ENCODE results near the gene TRPM6. TPM values are rescaled to one million over a fixed set of nuclear protein-coding genes. Genes with fewer than 3 reads are reported as not detected.
"Not testable (repeated sequence)": the region's sequence is repeated elsewhere in the genome, so short reads cannot be mapped to it uniquely, and the experiment has no call there.

TRPM6 gene, protein sequence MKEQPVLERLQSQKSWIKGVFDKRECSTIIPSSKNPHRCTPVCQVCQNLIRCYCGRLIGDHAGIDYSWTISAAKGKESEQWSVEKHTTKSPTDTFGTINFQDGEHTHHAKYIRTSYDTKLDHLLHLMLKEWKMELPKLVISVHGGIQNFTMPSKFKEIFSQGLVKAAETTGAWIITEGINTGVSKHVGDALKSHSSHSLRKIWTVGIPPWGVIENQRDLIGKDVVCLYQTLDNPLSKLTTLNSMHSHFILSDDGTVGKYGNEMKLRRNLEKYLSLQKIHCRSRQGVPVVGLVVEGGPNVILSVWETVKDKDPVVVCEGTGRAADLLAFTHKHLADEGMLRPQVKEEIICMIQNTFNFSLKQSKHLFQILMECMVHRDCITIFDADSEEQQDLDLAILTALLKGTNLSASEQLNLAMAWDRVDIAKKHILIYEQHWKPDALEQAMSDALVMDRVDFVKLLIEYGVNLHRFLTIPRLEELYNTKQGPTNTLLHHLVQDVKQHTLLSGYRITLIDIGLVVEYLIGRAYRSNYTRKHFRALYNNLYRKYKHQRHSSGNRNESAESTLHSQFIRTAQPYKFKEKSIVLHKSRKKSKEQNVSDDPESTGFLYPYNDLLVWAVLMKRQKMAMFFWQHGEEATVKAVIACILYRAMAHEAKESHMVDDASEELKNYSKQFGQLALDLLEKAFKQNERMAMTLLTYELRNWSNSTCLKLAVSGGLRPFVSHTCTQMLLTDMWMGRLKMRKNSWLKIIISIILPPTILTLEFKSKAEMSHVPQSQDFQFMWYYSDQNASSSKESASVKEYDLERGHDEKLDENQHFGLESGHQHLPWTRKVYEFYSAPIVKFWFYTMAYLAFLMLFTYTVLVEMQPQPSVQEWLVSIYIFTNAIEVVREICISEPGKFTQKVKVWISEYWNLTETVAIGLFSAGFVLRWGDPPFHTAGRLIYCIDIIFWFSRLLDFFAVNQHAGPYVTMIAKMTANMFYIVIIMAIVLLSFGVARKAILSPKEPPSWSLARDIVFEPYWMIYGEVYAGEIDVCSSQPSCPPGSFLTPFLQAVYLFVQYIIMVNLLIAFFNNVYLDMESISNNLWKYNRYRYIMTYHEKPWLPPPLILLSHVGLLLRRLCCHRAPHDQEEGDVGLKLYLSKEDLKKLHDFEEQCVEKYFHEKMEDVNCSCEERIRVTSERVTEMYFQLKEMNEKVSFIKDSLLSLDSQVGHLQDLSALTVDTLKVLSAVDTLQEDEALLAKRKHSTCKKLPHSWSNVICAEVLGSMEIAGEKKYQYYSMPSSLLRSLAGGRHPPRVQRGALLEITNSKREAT (N-terminal part only)
- total RNA-seq = 3.5 TPM

DNA sequence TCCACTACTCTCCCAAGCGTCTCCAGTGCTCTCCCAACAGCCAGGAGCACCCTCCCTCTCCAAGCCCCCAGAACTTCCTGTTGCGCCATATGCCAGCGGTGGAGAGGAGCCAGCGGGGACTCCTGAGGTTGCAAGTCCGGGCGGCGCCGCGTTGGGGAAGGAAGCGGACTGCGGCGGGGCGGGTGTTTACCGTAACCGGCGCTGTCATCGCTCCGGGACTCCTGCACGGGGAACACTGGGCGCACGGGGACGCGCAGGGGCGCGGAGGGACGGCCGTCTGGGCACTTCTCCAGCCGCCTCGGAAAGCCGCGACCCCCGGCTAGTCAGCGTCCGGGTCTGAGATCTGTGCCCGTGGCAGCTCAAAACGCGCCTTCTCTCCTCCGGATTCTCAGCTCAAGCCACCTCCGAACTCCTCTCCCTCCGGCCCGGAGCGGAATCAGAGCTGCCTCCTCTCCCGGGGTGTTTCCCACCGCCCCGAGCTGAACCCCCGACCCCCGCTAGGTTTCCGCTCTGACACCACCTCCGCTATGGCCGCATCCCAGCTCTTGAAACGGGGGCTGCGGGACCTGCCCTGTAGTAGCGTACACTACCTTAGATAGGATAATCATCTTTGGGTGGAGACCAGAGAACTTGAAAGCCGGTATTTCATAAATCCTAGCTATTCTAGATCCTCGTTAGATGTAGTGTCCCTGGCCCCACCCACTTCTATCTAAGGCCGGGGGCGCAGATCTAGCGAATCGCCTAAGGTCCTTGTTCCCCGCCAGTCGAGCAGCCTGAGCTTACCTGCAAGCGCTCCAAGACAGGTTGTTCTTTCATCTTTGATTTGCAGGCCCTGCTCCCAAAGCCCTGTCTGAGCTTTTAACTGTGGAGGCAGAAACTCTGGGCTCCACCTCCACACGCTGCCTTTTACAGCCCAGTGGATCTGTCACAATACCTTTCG lies at the start of gene TRPM6:
TRPM6 (minus strand) TSS at position 881 of the 940 bp plus-strand sequence; CDS start at position 816, 65 bp downstream.
- peak; percentile 91 for ATAC-seq
- intact Hi-C loops (cut with DNase I) = no loop called here
- DNase-seq (ENCODE audit: low spot score) = peak; percentile 84

DNA sequence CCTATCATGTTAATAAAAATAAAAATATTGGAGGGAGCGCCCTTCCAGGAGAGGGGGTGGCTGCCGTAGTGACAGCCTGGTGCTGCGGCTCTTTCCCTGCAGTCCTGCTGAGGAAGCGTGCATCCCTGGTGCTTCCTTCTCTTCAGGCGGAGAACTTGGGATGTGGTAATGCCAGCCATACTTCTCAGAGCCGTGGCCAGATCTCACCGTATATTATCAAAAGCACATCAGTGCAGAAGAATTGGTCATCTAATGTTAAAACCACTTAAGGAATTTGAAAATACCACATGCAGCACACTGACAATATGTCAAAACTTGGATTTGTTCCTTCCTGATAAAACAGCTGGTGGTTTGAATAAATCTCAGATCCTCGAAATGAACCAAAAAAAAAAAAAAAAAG lies 47.3 kb upstream of the TRPM6 start:
- DNase-seq (ENCODE audit: low spot score) = no peak
- intact Hi-C loops (cut with DNase I) = no loop called here
- ATAC-seq = no peak

DNA sequence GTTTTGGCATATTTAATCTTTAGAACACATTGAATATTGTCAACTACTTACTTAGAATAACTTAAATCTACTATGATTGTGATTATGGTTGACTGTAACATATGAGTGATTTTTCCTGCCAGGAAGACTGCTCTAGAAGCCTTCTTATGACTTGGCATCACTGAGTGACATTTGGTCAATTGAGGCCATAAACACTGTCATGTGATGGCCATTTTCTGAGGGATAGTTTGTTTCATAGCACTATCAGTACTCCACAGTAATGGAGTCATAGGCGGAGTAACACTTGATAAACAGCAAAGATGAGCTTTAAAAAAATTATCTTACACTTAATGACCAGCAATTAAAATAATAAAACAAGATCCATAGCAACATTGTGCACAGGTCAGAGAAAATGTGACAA lies 34.0 kb upstream of the TRPM6 start:
- DNase-seq (ENCODE audit: low spot score) = no peak
- intact Hi-C loops (cut with DNase I) = no loop called here
- no peak for ATAC-seq

DNA sequence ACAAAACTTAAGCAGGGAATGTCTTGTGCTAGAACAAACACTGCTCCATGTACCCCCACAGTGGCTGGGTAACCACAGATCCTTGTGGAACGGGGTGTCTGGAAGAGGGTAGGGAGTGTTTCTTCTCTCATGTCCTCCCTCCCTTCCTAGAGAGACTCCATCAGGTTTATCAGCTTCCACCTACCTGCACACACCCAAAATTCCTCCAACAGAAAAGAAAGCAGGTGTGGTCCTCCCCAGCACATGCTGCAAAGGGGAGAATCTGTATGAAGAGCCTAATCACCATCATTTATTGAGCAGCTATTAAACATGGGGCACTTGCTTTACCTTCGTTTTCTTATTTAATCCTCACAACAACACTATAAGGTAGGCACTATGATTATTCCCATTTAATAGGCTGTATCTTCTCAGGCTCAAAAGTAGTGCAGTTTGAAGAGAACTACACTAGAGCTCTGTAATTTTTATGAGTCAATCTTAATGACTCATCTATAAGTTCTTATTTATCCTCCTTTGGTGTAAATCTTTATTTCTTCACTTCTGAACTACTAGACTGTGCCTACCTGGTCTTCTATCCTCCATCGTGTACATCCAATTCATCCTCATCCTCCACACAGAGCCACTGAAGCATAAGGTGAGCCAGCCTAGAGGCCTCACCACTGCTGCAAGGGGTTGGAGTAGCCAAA lies 33.4 kb upstream of the TRPM6 start:
- intact Hi-C loops (cut with DNase I) = no loop called here
- ATAC-seq (no peak), DNase-seq (ENCODE audit: low spot score) (no peak)

DNA sequence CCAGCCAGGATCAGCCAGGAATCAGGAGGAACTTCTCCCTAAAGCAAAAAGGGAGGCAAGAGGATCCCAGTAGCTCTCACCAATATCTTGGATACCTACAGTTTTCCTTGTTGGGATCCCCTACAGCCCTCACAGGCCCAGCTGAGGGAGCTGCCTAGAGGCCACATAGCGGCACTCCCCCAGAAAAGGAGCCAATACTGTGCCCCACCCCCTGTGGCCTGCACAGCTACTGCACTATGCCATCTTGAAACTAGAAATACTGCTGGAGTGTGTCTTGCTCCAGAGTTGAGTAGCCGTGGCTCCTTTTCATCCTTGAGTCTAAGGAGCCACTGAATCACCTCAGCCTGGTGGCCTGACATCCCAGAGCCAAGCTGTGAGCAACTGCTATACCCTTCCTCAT lies 22.3 kb upstream of the TRPM6 start:
- intact Hi-C loops (cut with DNase I) = no loop called here
- ATAC-seq = no peak
- no peak for DNase-seq (ENCODE audit: low spot score)

DNA sequence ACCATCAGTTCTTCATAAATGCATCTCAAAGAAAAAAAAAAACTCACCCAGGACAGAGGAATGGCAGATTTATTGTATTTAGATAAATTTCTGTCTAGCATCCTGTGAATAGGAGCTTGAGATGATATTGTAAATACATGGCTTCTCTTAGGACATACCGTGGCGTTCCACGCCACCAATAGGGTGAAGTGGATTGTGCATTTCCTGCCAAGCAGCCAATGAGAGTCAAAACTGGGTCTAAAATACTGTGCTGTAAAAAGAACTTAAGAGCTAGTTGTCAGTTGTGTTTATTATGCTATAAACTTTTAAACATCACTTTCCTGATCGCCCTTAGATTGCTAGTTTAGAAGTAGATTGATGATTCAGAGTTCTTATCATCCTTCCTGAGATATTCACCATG lies 20.9 kb upstream of the TRPM6 start:
- DNase-seq (ENCODE audit: low spot score) = no peak
- ATAC-seq = no peak
- intact Hi-C loops (cut with DNase I) = no loop called here

DNA sequence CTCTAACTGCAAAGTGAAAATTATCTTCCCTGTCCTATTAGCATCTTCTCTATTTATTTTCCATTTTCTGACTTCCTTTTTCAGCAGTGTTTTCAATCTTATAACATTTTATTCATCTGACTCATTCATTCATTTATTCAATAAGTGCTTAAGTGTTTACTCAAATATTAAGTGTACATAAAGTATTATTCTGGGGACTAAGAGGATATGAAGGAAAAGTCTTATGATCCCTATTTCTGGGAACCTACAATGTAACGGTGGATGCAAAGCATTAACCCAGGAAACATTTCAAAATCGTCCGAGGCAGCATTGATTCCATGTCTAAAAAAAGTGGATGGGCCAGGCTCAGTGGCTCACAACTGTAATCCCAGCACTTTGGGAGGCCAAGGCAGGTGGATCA lies 19.4 kb upstream of the TRPM6 start:
- intact Hi-C loops (cut with DNase I) = no loop called here
- DNase-seq (ENCODE audit: low spot score) = no peak

DNA sequence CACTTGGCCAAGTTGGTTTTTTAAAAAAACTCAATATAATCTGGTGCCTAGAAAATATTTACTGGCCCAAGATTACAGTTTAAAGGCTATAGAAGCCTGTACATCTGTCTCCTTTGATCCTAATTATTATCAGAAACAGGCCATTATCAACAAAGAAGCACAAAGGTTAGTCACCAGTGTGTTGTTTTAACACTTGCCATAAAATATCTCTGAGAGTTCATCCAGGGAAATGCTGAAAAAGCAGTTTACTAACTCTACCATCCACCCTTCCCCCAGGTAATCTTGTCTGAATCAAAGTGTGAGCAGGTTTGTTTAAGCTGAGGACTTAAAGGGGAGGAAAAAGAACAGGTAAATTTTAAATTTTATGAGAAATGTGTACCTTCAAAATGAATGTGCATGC lies 13.3 kb upstream of the TRPM6 start:
- DNase-seq (ENCODE audit: low spot score) (no peak), ATAC-seq (no peak)
- intact Hi-C loops (cut with DNase I) = no loop called here

More for the DNA sequence above, 19.4 kb upstream of the TRPM6 start:
- ATAC-seq = no peak

DNA sequence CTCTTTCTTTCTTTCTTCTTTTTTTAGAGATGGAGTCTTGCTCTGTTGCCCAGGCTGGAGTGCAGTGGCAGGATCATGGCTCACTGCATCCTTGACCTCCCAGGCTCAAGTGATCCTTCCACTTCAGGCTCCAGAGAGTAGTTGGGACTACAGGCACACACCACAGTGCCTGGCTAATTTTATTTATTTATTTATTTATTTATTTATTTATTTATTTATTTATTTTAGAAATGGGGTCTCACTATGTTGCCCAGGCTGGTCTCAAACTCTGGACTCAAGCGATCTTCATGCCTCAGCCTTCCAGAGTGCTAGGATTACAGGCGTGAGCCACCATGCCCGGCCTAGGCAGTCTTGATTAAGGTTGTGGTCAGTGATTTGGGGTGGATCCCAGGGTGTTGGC lies 728 bp upstream of the TRPM6 start:
- intact Hi-C loops (cut with DNase I); DNase-seq (ENCODE audit: low spot score); ATAC-seq: not testable (repeated sequence)

DNA sequence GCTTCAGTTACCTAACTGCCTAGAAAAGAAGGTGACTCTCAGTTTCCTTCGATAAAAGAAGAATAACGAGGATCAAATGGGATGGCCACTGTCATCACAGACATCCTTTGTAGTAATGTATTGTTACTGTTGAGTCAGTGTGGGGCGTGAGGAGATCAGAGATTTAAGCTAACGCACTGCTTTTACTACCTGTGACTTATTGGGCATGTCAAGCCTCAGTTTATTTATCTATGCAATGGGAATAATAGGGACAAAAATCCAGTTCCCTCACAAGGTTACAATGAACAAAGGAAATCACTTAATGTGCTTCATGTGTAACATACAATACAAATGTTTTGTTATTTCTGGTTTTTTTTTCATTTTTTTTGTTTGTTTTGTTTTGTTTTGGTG lies 255 bp upstream of the TRPM6 start:
- intact Hi-C loops (cut with DNase I) = no loop called here
- ATAC-seq = no peak
- no peak for DNase-seq (ENCODE audit: low spot score)

DNA sequence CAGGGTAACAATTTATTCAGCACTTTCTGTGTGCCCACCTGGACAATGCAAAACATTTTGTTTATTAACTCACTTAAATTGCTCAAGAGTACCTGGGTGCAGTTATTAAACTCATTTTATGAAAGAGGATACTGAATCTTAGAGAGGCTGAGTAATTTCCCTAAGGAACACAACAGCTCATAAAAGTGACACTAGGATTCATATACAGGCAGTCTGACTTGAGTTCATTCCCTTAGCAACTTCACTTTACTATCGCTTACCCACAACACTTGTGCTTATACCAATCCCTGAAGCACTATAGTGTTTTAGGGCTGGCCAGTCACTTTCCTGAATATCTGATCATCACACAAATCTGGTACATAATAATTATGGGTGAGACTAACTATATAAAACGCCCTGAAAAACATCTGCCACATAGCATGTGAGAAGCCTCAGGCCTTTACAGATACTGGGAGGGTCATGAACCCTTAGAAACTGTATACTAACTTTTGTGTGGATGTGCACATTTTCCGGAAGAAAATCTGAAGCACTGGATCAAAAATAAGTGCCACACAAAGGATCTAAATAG lies 11.3 kb downstream of the TRPM6 start:
- intact Hi-C loops (cut with DNase I) = no loop called here
- ATAC-seq = no peak
- no peak for DNase-seq (ENCODE audit: low spot score)

DNA sequence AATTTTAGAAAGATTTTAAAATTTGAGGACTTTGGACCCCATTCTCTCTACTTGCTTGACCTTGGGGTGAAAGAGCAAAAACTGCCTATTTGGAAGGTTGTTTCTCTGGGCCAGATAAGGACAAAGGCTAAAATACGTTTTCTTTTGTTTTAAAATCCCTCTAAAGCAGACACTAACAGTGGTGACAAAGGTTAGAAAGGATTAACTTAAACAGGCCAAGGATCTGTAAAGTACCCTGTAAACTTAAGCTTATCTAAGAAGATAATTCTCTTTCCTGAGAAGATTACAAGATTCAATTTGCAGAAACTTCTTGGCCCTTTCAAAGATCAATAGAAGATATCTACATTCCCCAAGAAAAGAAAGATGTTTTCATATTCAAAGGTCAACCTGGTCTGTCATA lies 12.1 kb downstream of the TRPM6 start:
- intact Hi-C loops (cut with DNase I) = no loop called here
- DNase-seq (ENCODE audit: low spot score) (no peak), ATAC-seq (no peak)

DNA sequence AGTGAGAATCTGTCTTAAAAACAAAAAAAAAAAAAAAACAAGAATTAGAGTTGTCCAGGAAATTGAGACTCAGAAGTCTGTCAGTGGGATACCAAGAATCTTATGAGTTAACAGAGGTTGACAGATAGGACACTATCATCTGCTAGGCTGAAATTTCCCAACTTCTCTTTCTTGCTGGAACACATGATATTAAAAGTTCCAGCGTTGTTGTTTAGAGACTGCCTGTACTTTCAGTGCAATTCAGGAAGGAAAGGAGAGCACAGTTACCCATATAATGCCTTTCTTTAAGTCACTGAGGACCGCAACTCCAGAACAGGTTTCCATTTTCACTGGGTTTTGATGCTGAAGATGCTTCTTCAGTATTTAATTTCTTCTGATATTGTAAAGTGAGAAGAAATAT lies 13.5 kb downstream of the TRPM6 start:
- DNase-seq (ENCODE audit: low spot score) (no peak), ATAC-seq (no peak)
- intact Hi-C loops (cut with DNase I) = no loop called here

DNA sequence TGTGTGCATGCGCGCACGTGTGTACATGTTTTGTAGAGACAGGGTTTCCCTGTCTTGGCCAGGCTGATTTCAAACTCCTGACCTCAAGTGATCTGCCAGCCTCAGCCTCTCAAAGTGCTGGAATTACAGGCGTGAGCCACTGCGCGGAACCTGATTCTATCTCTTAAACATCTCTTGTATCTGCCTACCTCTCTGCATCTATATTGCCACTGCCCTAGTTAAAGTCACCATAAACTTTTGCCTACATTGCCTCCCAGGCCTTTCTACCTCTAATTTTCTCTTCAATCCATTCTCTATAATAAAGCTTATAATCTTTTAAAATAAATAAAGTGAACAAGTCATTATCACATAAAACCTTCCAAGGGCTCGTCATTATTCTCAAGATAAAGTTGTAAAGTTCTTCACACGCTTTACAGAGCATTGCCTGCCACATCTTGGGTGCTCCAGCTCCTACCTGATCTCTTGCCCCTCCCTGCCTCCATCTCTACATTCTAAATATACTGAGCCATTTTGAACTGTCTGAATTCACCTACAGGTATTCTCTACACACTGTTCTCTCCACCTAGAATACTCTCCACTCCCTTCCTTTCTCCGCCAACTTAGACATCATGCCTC lies 15.0 kb downstream of the TRPM6 start:
- DNase-seq (ENCODE audit: low spot score) (no peak), ATAC-seq (no peak)
- intact Hi-C loops (cut with DNase I) = no loop called here

DNA sequence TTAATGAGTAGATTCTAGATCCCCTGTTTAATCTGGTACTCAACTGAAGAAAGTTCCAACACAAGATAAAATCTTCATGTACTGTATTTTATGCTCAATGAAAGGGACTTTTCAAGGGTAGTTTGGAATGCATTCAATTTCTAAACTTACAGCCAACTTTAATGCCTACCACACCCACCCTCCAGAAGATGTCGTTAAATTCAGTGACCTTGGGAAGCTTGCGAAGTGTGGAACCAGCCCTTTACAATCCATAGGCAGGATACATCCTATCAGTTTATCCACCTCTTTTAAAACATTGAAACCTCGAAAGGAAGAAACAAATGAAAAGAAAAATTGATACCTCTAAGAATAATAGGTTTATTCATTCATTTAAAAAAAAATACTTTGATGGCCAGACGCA lies 20.2 kb downstream of the TRPM6 start:
- intact Hi-C loops (cut with DNase I) = no loop called here
- ATAC-seq (no peak), DNase-seq (ENCODE audit: low spot score) (no peak)

DNA sequence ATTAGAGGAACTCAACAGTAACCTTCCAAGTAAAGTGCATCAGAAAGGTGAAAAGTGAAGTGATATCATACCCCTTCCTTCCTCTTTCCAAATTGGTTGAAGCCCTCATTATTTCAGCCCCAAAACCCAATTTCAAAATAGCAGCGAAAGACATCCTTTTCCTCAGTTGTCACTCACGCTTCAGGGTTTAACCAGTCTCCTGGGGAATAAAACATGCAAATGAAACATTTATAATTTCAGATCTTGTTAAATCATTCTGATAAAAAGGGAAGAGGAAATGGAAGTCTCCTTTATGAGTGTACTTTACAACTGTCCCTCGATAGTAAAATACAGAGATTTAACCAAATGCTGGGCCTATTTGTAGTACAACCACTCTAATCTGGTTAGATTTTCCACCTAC lies 22.5 kb downstream of the TRPM6 start:
- intact Hi-C loops (cut with DNase I) = no loop called here

More for the DNA sequence above, 22.5 kb downstream of the TRPM6 start:
- ATAC-seq (no peak), DNase-seq (ENCODE audit: low spot score) (no peak)

Data from sciatic nerve (tissue), 2 donors.